Gastrocnemius medialis (tissue), 4 donors: ENCODE measurements around the gene NCS1. TPM values are rescaled to one million over a fixed set of nuclear protein-coding genes. Genes with fewer than 3 reads are reported as not detected.

Source experiments
- ATAC-seq, 2 donors: fragments of 150-250 bp; one replicate each; pipeline ENCODE4 v1.9.1; 2016
- DNase-seq, 2 donors: peaks; one replicate each; pipeline ENCODE4 v3.0.0-alpha.2; 2019
- H3K27ac ChIP-seq, 4 donors: fragments of 200-600 bp; sonication (generic); 1 replicate in 1 of 4; 2 replicates in 3 of 4; pipeline ENCODE4 v1.5.1; 2016 to 2018; ENCODE audit warnings: mild to moderate bottlenecking in 2 of 4, moderate library complexity in 1 of 4
- H3K27me3 ChIP-seq, 3 donors: fragments of 200-600 bp; sonication (generic) in 2 of 3; 1 replicate in 1 of 3; 2 replicates in 2 of 3; pipeline versions ENCODE4 v1.5.1 to v1.6.0; 2016 to 2019; ENCODE audit warnings: mild to moderate bottlenecking in 1 of 3, moderate library complexity in 1 of 3
- H3K36me3 ChIP-seq, 2 donors: fragments of 200-600 bp; sonication (generic) in 1 of 2; one replicate each; pipeline ENCODE4 v1.5.1; 2017 to 2018
- H3K4me1 ChIP-seq, 2 donors: fragments of 200-600 bp; sonication (generic) in 1 of 2; one replicate each; pipeline ENCODE4 v1.5.1; 2016 to 2017; ENCODE audit warnings: mild to moderate bottlenecking in 2 of 2
- H3K4me3 ChIP-seq, 4 donors: fragments of 200-600 bp; sonication (generic) in 3 of 4; 1 replicate in 1 of 4; 2 replicates in 3 of 4; pipeline ENCODE4 v1.5.1; 2016 to 2019; ENCODE audit warnings: mild to moderate bottlenecking in 2 of 4
- H3K9me3 ChIP-seq, 3 donors: fragments of 200-600 bp; sonication (generic) in 2 of 3; 1 replicate in 1 of 3; 2 replicates in 2 of 3; pipeline ENCODE4 v1.5.1; 2016 to 2019
- POLR2A ChIP-seq, 2 donors: fragments of 450-650 bp; IDR thresholded peaks; one replicate each; pipeline ENCODE4 v1.6.1; 2017; ENCODE audit warnings: antibody characterized with exemption in 2 of 2, mild to moderate bottlenecking in 2 of 2, moderate library complexity in 2 of 2
- in situ Hi-C, 4 donors: fragments of 200-750 bp; cut with MboI; loops; one replicate each; pipeline versions ENCODE4 v1.15.0 to v1.8.0; 2017; ENCODE audit warnings: low sequenced_read_pairs in 4 of 4
- intact Hi-C: fragments of 100-400 bp; cut with DNase I; formaldehyde crosslinking; loops from one replicate; pipeline ENCODE4 v1.15.1; 2023; ENCODE audit warnings: low total_unique reads
- total RNA-seq, 4 donors: library from RNA; depleted of rRNA; stranded (reverse); fragments of >200 nt; gene quantifications; one replicate each; pipeline versions ENCODE4 v1.1.0 to v1.2.3, GENCODE V29; 2016
- TF ChIP-seq, protein P1 (sequence below), 5 experiments: fragments of 450-650 bp in 3 of 5; fragments of 200-600 bp in 2 of 5; sonication (generic) in 2 of 5; IDR thresholded peaks in 4 of 5; conservative IDR thresholded peaks in 1 of 5; 1 replicate in 4 of 5; 2 replicates in 1 of 5; pipeline ENCODE4 v1.5.1; 2016 to 2019; ENCODE audit warnings: antibody characterized with exemption in 5 of 5, mild to moderate bottlenecking in 3 of 5, moderate library complexity in 3 of 5

NCS1 gene
- total RNA-seq, 4 donors from 2014 or later, result 2.1 to 4.6 (median 2.5) TPM

DNA sequence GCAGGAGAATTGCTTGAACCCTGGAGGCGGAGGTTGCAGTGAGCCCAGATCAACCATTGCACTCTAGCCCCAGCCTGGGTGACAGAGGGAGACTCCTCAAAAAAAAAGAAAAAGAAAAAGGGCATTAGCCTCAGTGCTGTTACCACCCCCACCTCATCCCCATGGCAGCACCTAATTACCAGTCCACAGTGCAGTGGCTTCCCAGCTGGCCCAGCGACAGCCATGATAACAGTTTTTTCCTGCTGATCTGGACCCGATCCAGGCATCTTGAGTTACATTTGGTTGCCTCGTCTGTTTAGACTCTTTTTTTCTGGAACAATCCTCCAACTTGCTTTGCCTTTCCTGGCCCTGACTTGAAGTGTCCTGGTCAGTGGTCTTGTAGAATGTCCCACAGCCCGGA lies 24.4 kb downstream of the NCS1 start:
- Histone ChIP-seq H3K4me3 (no peak overlapping the region), H3K4me1 (no peaks in the 10 kb centered on the region), H3K36me3 (no peaks in the 10 kb centered on the region), H3K27me3 (no peaks in the 10 kb centered on the region), H3K9me3 (no peaks in the 10 kb centered on the region), H3K27ac (no peak overlapping the region)
- ATAC-seq (no peak), DNase-seq (no peak)
- no peak for TF ChIP-seq POLR2A (IDR thresholded peaks at IDR 0.05)
- TF ChIP-seq, protein P1, sequence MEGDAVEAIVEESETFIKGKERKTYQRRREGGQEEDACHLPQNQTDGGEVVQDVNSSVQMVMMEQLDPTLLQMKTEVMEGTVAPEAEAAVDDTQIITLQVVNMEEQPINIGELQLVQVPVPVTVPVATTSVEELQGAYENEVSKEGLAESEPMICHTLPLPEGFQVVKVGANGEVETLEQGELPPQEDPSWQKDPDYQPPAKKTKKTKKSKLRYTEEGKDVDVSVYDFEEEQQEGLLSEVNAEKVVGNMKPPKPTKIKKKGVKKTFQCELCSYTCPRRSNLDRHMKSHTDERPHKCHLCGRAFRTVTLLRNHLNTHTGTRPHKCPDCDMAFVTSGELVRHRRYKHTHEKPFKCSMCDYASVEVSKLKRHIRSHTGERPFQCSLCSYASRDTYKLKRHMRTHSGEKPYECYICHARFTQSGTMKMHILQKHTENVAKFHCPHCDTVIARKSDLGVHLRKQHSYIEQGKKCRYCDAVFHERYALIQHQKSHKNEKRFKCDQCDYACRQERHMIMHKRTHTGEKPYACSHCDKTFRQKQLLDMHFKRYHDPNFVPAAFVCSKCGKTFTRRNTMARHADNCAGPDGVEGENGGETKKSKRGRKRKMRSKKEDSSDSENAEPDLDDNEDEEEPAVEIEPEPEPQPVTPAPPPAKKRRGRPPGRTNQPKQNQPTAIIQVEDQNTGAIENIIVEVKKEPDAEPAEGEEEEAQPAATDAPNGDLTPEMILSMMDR (IDR thresholded peaks at IDR 0.05 in 4 of 5, conservative IDR thresholded peaks at IDR 0.05 in 1 of 5), result no peak
- in situ Hi-C loops, result no loop called here
- intact Hi-C loops, result no loop called here

DNA sequence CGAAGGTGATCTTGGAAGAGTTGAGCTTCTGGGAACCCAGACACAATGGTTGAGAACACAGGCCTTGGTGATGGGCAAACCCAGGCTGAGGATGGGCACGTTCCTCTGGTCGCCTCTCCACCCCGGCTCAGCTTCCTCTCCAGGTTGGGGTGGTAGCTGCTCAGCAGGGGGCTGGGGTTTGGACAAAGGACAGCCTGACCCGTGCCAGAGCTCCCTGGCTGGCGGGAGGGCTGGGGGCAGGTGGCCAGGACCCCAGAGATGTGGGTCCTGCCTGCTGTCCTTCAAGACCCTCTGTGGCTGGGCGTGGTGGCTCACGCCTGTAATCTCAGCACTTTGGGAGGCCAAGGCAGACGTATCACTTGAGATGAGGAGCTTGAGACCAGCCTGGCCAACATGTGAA lies 25.2 kb downstream of the NCS1 start:
- Histone ChIP-seq H3K36me3 (no peaks in the 10 kb centered on the region), H3K9me3 (no peaks in the 10 kb centered on the region), H3K27ac (no peak overlapping the region), H3K4me1 (no peaks in the 10 kb centered on the region), H3K27me3 (no peaks in the 10 kb centered on the region), H3K4me3 (no peak overlapping the region)
- DNase-seq (no peak), ATAC-seq (no peak)
- in situ Hi-C loops, result no loop called here
- intact Hi-C loops, result no loop called here
- TF ChIP-seq, protein P1 (IDR thresholded peaks at IDR 0.05 in 4 of 5, conservative IDR thresholded peaks at IDR 0.05 in 1 of 5), result no peak
- no peak for TF ChIP-seq POLR2A (IDR thresholded peaks at IDR 0.05)

DNA sequence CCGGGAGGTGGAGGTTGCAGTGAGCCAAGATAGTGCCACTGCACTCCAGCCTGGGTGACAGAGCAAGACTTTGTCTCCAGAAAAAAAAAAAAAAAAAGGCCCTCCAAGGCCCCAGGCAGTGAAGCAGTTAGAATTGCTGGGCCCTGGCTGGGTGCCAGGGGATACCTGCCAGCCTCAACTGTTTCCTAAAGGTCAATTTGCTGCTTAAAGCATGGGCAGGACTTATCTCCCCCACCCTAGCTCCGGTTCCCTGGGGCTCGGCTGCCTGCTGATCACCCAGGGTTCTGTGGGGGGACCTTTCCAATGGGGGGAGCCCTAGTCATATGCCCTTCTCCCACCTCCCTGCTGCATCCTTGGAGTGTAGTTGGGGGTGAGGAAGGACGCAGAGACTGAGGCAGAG lies 25.7 kb downstream of the NCS1 start:
- no peaks in the 10 kb centered on the region for H3K4me1 ChIP-seq
- no peaks in the 10 kb centered on the region for H3K9me3 ChIP-seq
- in situ Hi-C loops (no loop called here), intact Hi-C loops (no loop called here)
- DNase-seq (no peak), ATAC-seq (no peak)
- H3K27ac ChIP-seq, result no peak overlapping the region
- no peak for TF ChIP-seq POLR2A (IDR thresholded peaks at IDR 0.05)
- TF ChIP-seq, protein P1 (IDR thresholded peaks at IDR 0.05 in 4 of 5, conservative IDR thresholded peaks at IDR 0.05 in 1 of 5), result no peak
- no peak overlapping the region for H3K4me3 ChIP-seq
- H3K27me3 ChIP-seq, result no peaks in the 10 kb centered on the region
- no peaks in the 10 kb centered on the region for H3K36me3 ChIP-seq

DNA sequence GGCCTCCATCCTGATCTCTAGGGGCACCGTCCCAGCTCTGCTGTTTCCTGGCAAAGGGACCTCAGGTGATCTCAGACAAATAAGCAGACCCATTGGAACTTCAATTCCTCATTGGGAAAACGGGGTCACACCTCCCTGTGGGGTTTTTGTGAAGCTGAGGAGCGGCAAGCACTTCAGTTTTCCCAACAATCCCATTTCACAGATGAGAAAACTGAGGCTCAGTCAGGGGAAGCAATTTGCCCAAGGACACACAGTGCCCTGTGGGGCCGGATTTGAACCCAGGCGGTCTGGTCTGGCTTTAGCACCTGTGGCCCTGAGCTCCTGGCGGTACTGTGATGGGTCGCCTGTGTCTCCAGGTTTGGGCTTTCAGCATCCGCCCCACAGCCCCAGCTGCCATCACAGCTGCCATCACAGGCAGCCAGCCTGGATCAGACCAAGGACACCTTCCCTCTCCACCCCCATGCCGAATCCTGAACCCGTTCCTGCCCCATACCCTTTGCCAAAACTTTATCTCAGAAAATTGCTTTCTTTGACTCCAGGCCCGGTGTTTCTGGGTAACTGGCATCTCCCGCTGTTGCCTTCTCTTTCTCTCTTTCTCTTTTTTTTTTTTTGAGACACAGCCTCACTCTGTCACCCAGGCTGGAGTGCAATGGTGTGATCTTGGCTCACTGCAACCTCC lies 26.4 kb downstream of the NCS1 start:
- Histone ChIP-seq H3K9me3 (no peaks in the 10 kb centered on the region), H3K27ac (no peak overlapping the region), H3K27me3 (no peaks in the 10 kb centered on the region), H3K4me3 (no peak overlapping the region), H3K4me1 (no peaks in the 10 kb centered on the region), H3K36me3 (no peaks in the 10 kb centered on the region)
- TF ChIP-seq POLR2A (IDR thresholded peaks at IDR 0.05), result no peak
- TF ChIP-seq, protein P1 (IDR thresholded peaks at IDR 0.05 in 4 of 5, conservative IDR thresholded peaks at IDR 0.05 in 1 of 5), result no peak
- DNase-seq (no peak), ATAC-seq (no peak)
- intact Hi-C loops (no loop called here), in situ Hi-C loops (no loop called here)

DNA sequence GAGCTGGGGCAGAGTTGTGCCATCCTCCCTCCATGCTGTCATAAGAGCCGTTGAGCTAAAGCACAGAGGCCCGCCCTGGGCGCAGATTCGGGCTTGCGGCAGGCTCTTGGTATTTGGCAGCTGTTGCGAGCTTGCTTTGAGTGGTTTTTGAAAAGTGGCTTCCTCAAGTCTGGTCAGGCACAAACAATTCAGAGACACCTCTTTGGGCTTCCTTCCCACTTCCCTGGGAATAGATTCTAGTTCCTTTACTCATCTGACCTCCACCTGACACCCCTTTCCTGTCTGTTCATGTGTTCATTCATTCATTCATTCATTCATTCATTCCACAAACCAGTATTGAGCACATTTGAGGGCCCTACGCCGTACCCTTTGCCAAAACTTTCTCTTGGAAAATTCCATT lies 27.4 kb downstream of the NCS1 start:
- TF ChIP-seq POLR2A (IDR thresholded peaks at IDR 0.05), result no peak
- TF ChIP-seq, protein P1 (IDR thresholded peaks at IDR 0.05 in 4 of 5, conservative IDR thresholded peaks at IDR 0.05 in 1 of 5), result no peak

More for the DNA sequence above, 27.4 kb downstream of the NCS1 start:
- Histone ChIP-seq H3K27me3 (no peaks in the 10 kb centered on the region), H3K36me3 (no peaks in the 10 kb centered on the region), H3K9me3 (no peaks in the 10 kb centered on the region), H3K4me1 (no peaks in the 10 kb centered on the region), H3K27ac (no peak overlapping the region), H3K4me3 (no peak overlapping the region)
- ATAC-seq (no peak), DNase-seq (no peak)
- intact Hi-C loops (no loop called here), in situ Hi-C loops (no loop called here)
